NK-92 (cell line): ENCODE results near the gene RPL7L1.
"Not testable (repeated sequence)": the region's sequence is repeated elsewhere in the genome, so short reads cannot be mapped to it uniquely, and the experiment has no call there.

Experiments used
- DNase-seq: peaks from one replicate; lab custom pipeline; 2025; ENCODE audit not compliant: unreplicated experiment; lab: John Stamatoyannopoulos, UW

RPL7L1 gene

GRCh38 chr6:42879372-42880239 lies at the start of gene RPL7L1:
RPL7L1 (plus strand) TSS chr6:42879616; CDS start chr6:42879911, 295 bp downstream.
- DNase-seq = no peak

- no peak for DNase-seq
These were observed 48.2 kb upstream of the RPL7L1 start for GRCh38 chr6:42831237-42831636.

- DNase-seq = no peak
These were observed 45.4 kb upstream of the RPL7L1 start for GRCh38 chr6:42834056-42834455.

GRCh38 chr6:42841844-42842584 lies 37.4 kb upstream of the RPL7L1 start:
- DNase-seq = no peak

GRCh38 chr6:42845327-42845694 lies 34.1 kb upstream of the RPL7L1 start:
- DNase-seq = no peak

- DNase-seq = no peak
These were observed 32.9 kb upstream of the RPL7L1 start for GRCh38 chr6:42846505-42846904.

- no peak for DNase-seq
These were observed 30.7 kb upstream of the RPL7L1 start for GRCh38 chr6:42848700-42849099.

GRCh38 chr6:42851599-42851998 lies 27.8 kb upstream of the RPL7L1 start:
- DNase-seq = no peak

- no peak for DNase-seq
These were observed 19.4 kb upstream of the RPL7L1 start for GRCh38 chr6:42860036-42860435.

- DNase-seq = no peak
These were observed 18.9 kb upstream of the RPL7L1 start for GRCh38 chr6:42860481-42860880.

GRCh38 chr6:42864602-42865001 lies 14.8 kb upstream of the RPL7L1 start:
- no peak for DNase-seq

- no peak for DNase-seq
These were observed 9.1 kb upstream of the RPL7L1 start for GRCh38 chr6:42870145-42870936.

GRCh38 chr6:42871711-42872110 lies 7.7 kb upstream of the RPL7L1 start:
- DNase-seq = no peak

GRCh38 chr6:42873313-42873712 lies 6.1 kb upstream of the RPL7L1 start:
- DNase-seq = no peak

- no peak for DNase-seq
These were observed 1.7 kb upstream of the RPL7L1 start for GRCh38 chr6:42877695-42878094.

GRCh38 chr6:42880240-42880817 lies 913 bp downstream of the RPL7L1 start:
- not testable (repeated sequence) for DNase-seq

GRCh38 chr6:42880871-42881270 lies 1.5 kb downstream of the RPL7L1 start:
- not testable (repeated sequence) for DNase-seq

- no peak for DNase-seq
These were observed 6.3 kb downstream of the RPL7L1 start for GRCh38 chr6:42885702-42886101.

GRCh38 chr6:42888201-42888600 lies 8.8 kb downstream of the RPL7L1 start:
- DNase-seq = not testable (repeated sequence)

- DNase-seq = no peak
These were observed 10.4 kb downstream of the RPL7L1 start for GRCh38 chr6:42889815-42890214.
